Raji (cell line): ENCODE results near the gene S1PR5.

Experiments used
- POLR2A ChIP-seq: IDR thresholded peaks from 2 replicates; pipeline ENCODE4 v1.6.1; 2011; ENCODE audit warnings: low read depth, low read length, control low read depth; ENCODE audit not compliant: insufficient read depth

S1PR5 gene

DNA sequence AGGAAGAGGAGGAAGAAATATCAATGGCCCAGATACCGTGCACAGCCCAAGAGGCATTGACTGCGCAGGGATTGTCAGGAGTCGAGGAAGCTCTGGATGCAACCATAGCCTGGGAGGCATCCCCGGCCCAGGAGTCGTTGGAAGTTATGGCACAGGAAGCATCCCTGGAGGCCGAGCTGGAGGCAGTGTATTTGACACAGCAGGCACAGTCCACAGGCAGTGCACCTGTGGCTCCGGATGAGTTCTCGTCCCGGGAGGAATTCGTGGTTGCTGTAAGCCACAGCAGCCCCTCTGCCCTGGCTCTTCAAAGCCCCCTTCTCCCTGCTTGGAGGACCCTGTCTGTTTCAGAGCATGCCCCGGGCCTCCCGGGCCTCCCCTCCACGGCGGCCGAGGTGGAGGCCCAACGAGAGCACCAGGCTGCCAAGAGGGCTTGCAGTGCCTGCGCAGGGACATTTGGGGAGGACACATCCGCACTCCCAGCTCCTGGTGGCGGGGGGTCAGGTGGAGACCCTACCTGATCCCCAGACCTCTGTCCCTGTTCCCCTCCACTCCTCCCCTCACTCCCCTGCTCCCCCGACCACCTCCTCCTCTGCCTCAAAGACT lies 50.0 kb downstream of the S1PR5 start:
- no peak for TF ChIP-seq POLR2A

DNA sequence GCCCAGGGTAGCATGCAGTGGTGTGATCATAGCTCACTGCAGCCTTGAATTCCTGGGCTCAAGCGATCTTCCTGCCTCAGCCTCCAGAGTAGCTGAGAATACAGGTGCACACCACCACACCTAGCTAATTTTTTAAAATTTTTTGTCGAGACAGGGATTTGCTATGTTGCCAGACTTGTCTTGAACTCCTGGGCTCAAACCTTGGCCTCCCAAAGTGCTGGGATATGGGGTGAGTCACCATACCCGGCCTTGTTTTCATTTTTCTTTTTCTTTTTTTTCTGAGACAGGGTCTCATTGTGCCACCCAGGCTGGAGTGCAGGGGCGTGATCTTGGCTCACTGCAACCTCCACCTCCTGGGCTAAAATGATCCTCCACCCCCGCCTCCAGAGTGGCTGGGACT lies 52.8 kb downstream of the S1PR5 start:
- no peak for TF ChIP-seq POLR2A
